Hepatic stellate cell (primary cell): Measurements from ENCODE around the gene ERC2.

Experiments
- DNase-seq: peaks from one replicate; pipeline ENCODE4 v3.0.0; 2011; ENCODE audit warnings: low spot score

ERC2 gene

GRCh38 chr3:55468251-55468650 is 1000.0 kb downstream of the ERC2 start:
- DNase-seq: no peak

GRCh38 chr3:55467099-55467498 is 1001.2 kb downstream of the ERC2 start:
- no peak for DNase-seq

- DNase-seq: no peak
Observed at GRCh38 chr3:55466526-55466925, 1001.7 kb downstream of the ERC2 start.

GRCh38 chr3:55461896-55462295 is 1006.4 kb downstream of the ERC2 start:
- peak; percentile 43 for DNase-seq

GRCh38 chr3:55459838-55460237 is 1008.4 kb downstream of the ERC2 start:
- no peak for DNase-seq
